HFF-Myc (cell line): ENCODE measurements around the gene OMP.
A peak's percentile ranks its signal among the peaks of the same experiment; 100 is the strongest.

Experiments used
- DNase-seq: peaks from one replicate; pipeline ENCODE4 v3.0.0-alpha.2; 2011; ENCODE audit warnings: low read depth; ENCODE audit errors: extremely low read depth
- H3K4me3 ChIP-seq: replicated peaks from 2 replicates; pipeline ENCODE4 v1.5.1; 2011; ENCODE audit warnings: low read depth, mild to moderate bottlenecking, control low read depth, low read length
- CTCF ChIP-seq: IDR thresholded peaks from 2 replicates; pipeline ENCODE4 v1.5.1; 2012; ENCODE audit warnings: mild to moderate bottlenecking, low read depth, low read length, control low read depth; ENCODE audit errors: missing control alignments

Gene OMP

GRCh38 chr11:77088236-77089003, 14.2 kb upstream of the OMP start:
- no peak overlapping the region for H3K4me3 ChIP-seq
- no peak for DNase-seq
- no peak for TF ChIP-seq CTCF

- H3K4me3 ChIP-seq: no peak overlapping the region
- DNase-seq: no peak
- TF ChIP-seq CTCF: no peak
These were observed 13.6 kb upstream of the OMP start for GRCh38 chr11:77089004-77089545.

- H3K4me3 ChIP-seq: no peak overlapping the region
- TF ChIP-seq CTCF: no peak
- no peak for DNase-seq
These were observed 12.6 kb upstream of the OMP start for GRCh38 chr11:77090046-77090372.

- TF ChIP-seq CTCF: no peak
These were observed 12.1 kb upstream of the OMP start for GRCh38 chr11:77090373-77091111.

GRCh38 chr11:77091146-77091940, 11.3 kb upstream of the OMP start:
- no peak for DNase-seq
- peak; percentile 96 for TF ChIP-seq CTCF
- no peak overlapping the region for H3K4me3 ChIP-seq

More at GRCh38 chr11:77090373-77091111, 12.1 kb upstream of the OMP start:
- no peak for DNase-seq
- H3K4me3 ChIP-seq: no peak overlapping the region

- DNase-seq: no peak
- H3K4me3 ChIP-seq: no peak overlapping the region
- TF ChIP-seq CTCF: no peak
These were observed 10.3 kb upstream of the OMP start for GRCh38 chr11:77092382-77092781.
